Prostate gland (tissue), 2 donors: Measurements from ENCODE around the gene SUPT3H.

Source experiments
- CTCF ChIP-seq, 4 experiments: fragments of 200-600 bp in 2 of 4; fragments of 450-650 bp in 2 of 4; sonication (generic) in 2 of 4; IDR thresholded peaks; 1 replicate in 3 of 4; 2 replicates in 1 of 4; pipeline ENCODE4 v1.5.1; 2016 to 2019; ENCODE audit warnings: antibody characterized with exemption in 4 of 4, mild to moderate bottlenecking in 2 of 4, moderate library complexity in 2 of 4
- POLR2AphosphoS5 ChIP-seq: sonication (generic); formaldehyde crosslinking; IDR thresholded peaks from one replicate; pipeline ENCODE4 v1.6.1; 2017; ENCODE audit warnings: antibody characterized with exemption

GRCh38 chr6:45411959-45412358, 34.2 kb upstream of the SUPT3H start:
- TF ChIP-seq CTCF (IDR thresholded peaks at IDR 0.05), result no peak
- TF ChIP-seq POLR2AphosphoS5, result no peak
